ENCODE measurements around the gene ASCL1.

DNA sequence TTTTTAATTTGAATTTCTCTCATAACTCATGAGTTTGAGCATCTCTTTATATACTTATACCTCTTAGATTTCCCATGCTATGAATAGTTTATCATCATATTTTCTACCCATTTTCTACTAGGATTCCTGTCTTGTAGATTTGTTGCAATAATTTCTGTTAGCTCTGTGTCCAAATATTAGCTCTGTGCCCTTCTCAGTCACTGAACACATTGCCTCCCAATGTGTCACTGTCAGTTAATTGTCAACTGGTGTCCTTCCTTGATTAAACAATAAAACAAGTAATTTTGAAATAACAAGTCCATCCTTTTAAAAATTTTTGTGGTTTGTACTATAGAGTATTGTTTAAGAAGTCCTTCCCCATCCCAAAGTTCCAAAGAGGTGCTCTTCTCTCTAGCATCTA lies 36.2 kb upstream of the ASCL1 start:
- TF ChIP-seq, protein P1, sequence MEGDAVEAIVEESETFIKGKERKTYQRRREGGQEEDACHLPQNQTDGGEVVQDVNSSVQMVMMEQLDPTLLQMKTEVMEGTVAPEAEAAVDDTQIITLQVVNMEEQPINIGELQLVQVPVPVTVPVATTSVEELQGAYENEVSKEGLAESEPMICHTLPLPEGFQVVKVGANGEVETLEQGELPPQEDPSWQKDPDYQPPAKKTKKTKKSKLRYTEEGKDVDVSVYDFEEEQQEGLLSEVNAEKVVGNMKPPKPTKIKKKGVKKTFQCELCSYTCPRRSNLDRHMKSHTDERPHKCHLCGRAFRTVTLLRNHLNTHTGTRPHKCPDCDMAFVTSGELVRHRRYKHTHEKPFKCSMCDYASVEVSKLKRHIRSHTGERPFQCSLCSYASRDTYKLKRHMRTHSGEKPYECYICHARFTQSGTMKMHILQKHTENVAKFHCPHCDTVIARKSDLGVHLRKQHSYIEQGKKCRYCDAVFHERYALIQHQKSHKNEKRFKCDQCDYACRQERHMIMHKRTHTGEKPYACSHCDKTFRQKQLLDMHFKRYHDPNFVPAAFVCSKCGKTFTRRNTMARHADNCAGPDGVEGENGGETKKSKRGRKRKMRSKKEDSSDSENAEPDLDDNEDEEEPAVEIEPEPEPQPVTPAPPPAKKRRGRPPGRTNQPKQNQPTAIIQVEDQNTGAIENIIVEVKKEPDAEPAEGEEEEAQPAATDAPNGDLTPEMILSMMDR (IDR thresholded peaks at IDR 0.05; ENCODE audit: insufficient read depth, low read length, poor library complexity, severe bottlenecking): no peak
- no peak for TF ChIP-seq EZH2phosphoT487 (conservative IDR thresholded peaks at IDR 0.05; ENCODE audit: low read length)

Data from SU-DHL-6 (cell line).